Erythroblast (primary cell): ENCODE data around the gene PARS2.
A peak's percentile ranks its signal among the peaks of the same experiment; 100 is the strongest.

Experiments
- DNase-seq, 2 experiments: peaks; one replicate each; lab custom pipeline; 2025; lab: John Stamatoyannopoulos, UW
- GATA1 ChIP-seq: IDR thresholded peaks from 2 replicates; pipeline ENCODE4 v1.6.1; 2011; ENCODE audit warnings: low read depth, mild to moderate bottlenecking, control low read depth, low read length, moderate library complexity
- POLR2A ChIP-seq: IDR thresholded peaks from 2 replicates; pipeline ENCODE4 v1.6.1; 2011; ENCODE audit warnings: mild to moderate bottlenecking, low read length

Gene PARS2

GRCh38 chr1:54745864-54746263 lies 18.5 kb downstream of the PARS2 start:
- no peak for DNase-seq
- TF ChIP-seq GATA1 (no peak), POLR2A (no peak)

- TF ChIP-seq POLR2A, result no peak
- no peak for TF ChIP-seq GATA1
- no peak for DNase-seq
These were observed 19.0 kb downstream of the PARS2 start for GRCh38 chr1:54745274-54745673.

GRCh38 chr1:54744696-54745095 lies 19.6 kb downstream of the PARS2 start:
- TF ChIP-seq POLR2A (no peak), GATA1 (no peak)
- no peak for DNase-seq

GRCh38 chr1:54743416-54744226 lies 20.7 kb downstream of the PARS2 start:
- TF ChIP-seq GATA1 (no peak), POLR2A (no peak)
- no peak for DNase-seq

- TF ChIP-seq GATA1, result no peak
- TF ChIP-seq POLR2A, result no peak
- no peak for DNase-seq
These were observed 22.0 kb downstream of the PARS2 start for GRCh38 chr1:54742282-54742681.

GRCh38 chr1:54741531-54741930 lies 22.8 kb downstream of the PARS2 start:
- no peak for DNase-seq
- TF ChIP-seq POLR2A, result no peak
- TF ChIP-seq GATA1, result no peak

GRCh38 chr1:54738244-54738643 lies 26.1 kb downstream of the PARS2 start:
- TF ChIP-seq POLR2A, result no peak
- TF ChIP-seq GATA1, result no peak
- DNase-seq, result no peak

- DNase-seq, result no peak
- no peak for TF ChIP-seq POLR2A
- TF ChIP-seq GATA1, result no peak
These were observed 27.6 kb downstream of the PARS2 start for GRCh38 chr1:54736685-54737084.

- TF ChIP-seq POLR2A (no peak), GATA1 (no peak)
- DNase-seq, result no peak
These were observed 36.3 kb downstream of the PARS2 start for GRCh38 chr1:54728027-54728426.

GRCh38 chr1:54724771-54725170 lies 39.6 kb downstream of the PARS2 start:
- TF ChIP-seq GATA1 (no peak), POLR2A (no peak)
- no peak for DNase-seq

GRCh38 chr1:54723985-54724384 lies 40.3 kb downstream of the PARS2 start:
- TF ChIP-seq GATA1, result no peak
- no peak for TF ChIP-seq POLR2A
- DNase-seq, result no peak

- no peak for TF ChIP-seq GATA1
- TF ChIP-seq POLR2A, result no peak
- DNase-seq, result no peak
These were observed 42.6 kb downstream of the PARS2 start for GRCh38 chr1:54721719-54722118.

GRCh38 chr1:54716299-54717047 lies 47.9 kb downstream of the PARS2 start:
- peak; percentile 61 to 77 for DNase-seq
- no peak for TF ChIP-seq POLR2A
- TF ChIP-seq GATA1, result no peak
